ENCODE measurements around the gene CCT2.

GRCh38 chr12:69601962-69602685, 16.9 kb downstream of the CCT2 start:
- TF ChIP-seq CTCF (IDR thresholded peaks at IDR 0.05) (no peak), EZH2 (IDR thresholded peaks at IDR 0.05; ENCODE audit: borderline replicate concordance, insufficient read depth, low read depth, low read length, poor library complexity, severe bottlenecking) (no peak)

Data from B cell (primary cell).